ENCODE measurements around the gene OR1E1. TPM values are rescaled to one million over a fixed set of nuclear protein-coding genes. Genes with fewer than 3 reads are reported as not detected.
"Not testable (repeated sequence)": the region's sequence is repeated elsewhere in the genome, so short reads cannot be mapped to it uniquely, and the experiment has no call there.

The OR1E1 gene
- total and polyA plus RNA-seq, 4 donors: not detected

GRCh38 chr17:3411070-3411469 is 12.9 kb upstream of the OR1E1 start, which contains the start of gene OR3A3 (continued):
- TF ChIP-seq REST (IDR thresholded peaks at IDR 0.05) (no peak), EGR1 (IDR thresholded peaks at IDR 0.05; ENCODE audit: low read depth in 2 of 2) (no peak), TAF1 (conservative IDR thresholded peaks at IDR 0.05) (no peak), ATF3 (IDR thresholded peaks at IDR 0.05) (no peak), GABPA (IDR thresholded peaks at IDR 0.05 in 1 of 2, conservative IDR thresholded peaks at IDR 0.05 in 1 of 2) (no peak), YY1 (IDR thresholded peaks at IDR 0.05) (no peak)
- TF ChIP-seq, protein P1, sequence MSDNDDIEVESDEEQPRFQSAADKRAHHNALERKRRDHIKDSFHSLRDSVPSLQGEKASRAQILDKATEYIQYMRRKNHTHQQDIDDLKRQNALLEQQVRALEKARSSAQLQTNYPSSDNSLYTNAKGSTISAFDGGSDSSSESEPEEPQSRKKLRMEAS (IDR thresholded peaks at IDR 0.05): no peak

- WGBS: 79% methylated on average over 1 of the region's 1 CpG
- not testable (repeated sequence) for H3K9ac ChIP-seq (ENCODE audit: low read depth in 1 of 2, low read length in 2 of 2); H3K27me3 ChIP-seq (ENCODE audit: control insufficient read depth in 4 of 4, insufficient read depth in 4 of 4, low read length in 3 of 4); H3K9me3 ChIP-seq (ENCODE audit: control insufficient read depth in 4 of 4, low read length in 3 of 4); DNase-seq (ENCODE audit: low spot score); H3K4me1 ChIP-seq (ENCODE audit: control insufficient read depth in 4 of 4, insufficient read depth in 4 of 4, low read length in 3 of 4); H3K36me3 ChIP-seq (ENCODE audit: control insufficient read depth in 4 of 4, insufficient read depth in 3 of 4, low read depth in 1 of 4, low read length in 3 of 4); H3K4me3 ChIP-seq (ENCODE audit: low read depth in 1 of 3, low read length in 3 of 3); H3K27ac ChIP-seq (ENCODE audit: low read depth in 1 of 2, low read length in 2 of 2)
These were observed 5.6 kb upstream of the OR1E1 start for GRCh38 chr17:3403856-3404255.

GRCh38 chr17:3401786-3402185 is 3.6 kb upstream of the OR1E1 start:
- DNase-seq (ENCODE audit: low spot score): no peak
- Histone ChIP-seq H3K27ac (ENCODE audit: low read depth in 1 of 2, low read length in 2 of 2) (no peak overlapping the region), H3K36me3 (ENCODE audit: control insufficient read depth in 4 of 4, insufficient read depth in 3 of 4, low read depth in 1 of 4, low read length in 3 of 4) (no peaks in the 10 kb centered on the region), H3K9me3 (ENCODE audit: control insufficient read depth in 4 of 4, low read length in 3 of 4) (peaks cover 0 to 4% (median 2%) of the 10 kb centered on the region in 4 donors), H3K27me3 (ENCODE audit: control insufficient read depth in 4 of 4, insufficient read depth in 4 of 4, low read length in 3 of 4) (no peaks in the 10 kb centered on the region), H3K4me3 (ENCODE audit: low read depth in 1 of 3, low read length in 3 of 3) (no peak overlapping the region), H3K4me1 (ENCODE audit: control insufficient read depth in 4 of 4, insufficient read depth in 4 of 4, low read length in 3 of 4) (no peaks in the 10 kb centered on the region), H3K9ac (ENCODE audit: low read depth in 1 of 2, low read length in 2 of 2) (no peak overlapping the region)
- TF ChIP-seq HNF4A (conservative IDR thresholded peaks at IDR 0.05) (no peak), GABPA (IDR thresholded peaks at IDR 0.05 in 1 of 2, conservative IDR thresholded peaks at IDR 0.05 in 1 of 2) (no peak), JUND (IDR thresholded peaks at IDR 0.05) (no peak), SP1 (IDR thresholded peaks at IDR 0.05) (no peak), RAD21 (IDR thresholded peaks at IDR 0.05) (no peak), EGR1 (IDR thresholded peaks at IDR 0.05; ENCODE audit: low read depth in 2 of 2) (no peak), ZBTB33 (IDR thresholded peaks at IDR 0.05) (no peak), REST (IDR thresholded peaks at IDR 0.05) (no peak), TAF1 (conservative IDR thresholded peaks at IDR 0.05) (no peak), HNF4G (IDR thresholded peaks at IDR 0.05) (no peak)
- 56% methylated on average over 2 of the region's 2 CpGs for WGBS
